GM12878 (cell line): ENCODE results near the gene ETAA1. TPM values are rescaled to one million over a fixed set of nuclear protein-coding genes. Genes with fewer than 3 reads are reported as not detected.

ENCODE experiments used
- ATAC-seq: fragments of 200-7000 bp; cut with Tn5 transposase; 3 replicates; pipeline ENCODE4 v1.9.1; 2020; ENCODE audit warnings: mild to moderate bottlenecking, moderate library complexity
- BruUV-seq: library from RNA; stranded (reverse); fragments of 400-500 nt; replicated peaks from 2 replicates; lab custom pipeline; 2021; lab: Mats Ljungman, UMichigan
- CTCF ChIA-PET: fragments of 300-600 bp; sonication (Branson Sonifier 250); formaldehyde crosslinking; extraction: SDS; loops from one replicate; lab custom pipeline; 2021; ENCODE audit warnings: inconsistent platforms; lab: Yijun Ruan, JAX
- POLR2A ChIA-PET: fragments of 350-600 bp; formaldehyde crosslinking; extraction: SDS; loops from one replicate; lab custom pipeline; 2021; ENCODE audit warnings: inconsistent platforms; lab: Charles Lee
- RAD21 ChIA-PET: fragments of 300-600 bp; sonication (Branson Sonifier 250); formaldehyde crosslinking; loops from one replicate; lab custom pipeline; 2023; ENCODE audit warnings: antibody characterized with exemption; ENCODE audit not compliant: unreplicated experiment; lab: Charles Lee
- SMC1A ChIA-PET: fragments of 300-600 bp; sonication (Branson Sonifier 250); formaldehyde crosslinking; loops from one replicate; lab custom pipeline; 2023; ENCODE audit not compliant: unreplicated experiment, uncharacterized antibody; lab: Charles Lee
- DNase-seq: peaks from one replicate; pipeline ENCODE4 v3.0.0-alpha.2; 2011; ENCODE audit warnings: low read depth, low spot score
- FAIRE-seq: peaks from 3 replicates; lab custom pipeline; 2011; peaks lifted over from hg19 to GRCh38; lab: Jason Lieb, UNC
- H2AFZ ChIP-seq: 2 replicates; pipeline ENCODE4 v1.6.0; 2011; ENCODE audit warnings: low read depth, low read length, control low read depth; ENCODE audit not compliant: control insufficient read depth
- H3K27ac ChIP-seq: 2 replicates; pipeline ENCODE4 v1.5.1; 2011; ENCODE audit warnings: control low read depth; ENCODE audit not compliant: control insufficient read depth, insufficient read depth
- H3K27me3 ChIP-seq, 2 experiments: replicated peaks in 1 of 2; 2 replicates each; pipeline versions ENCODE4 v1.6.0 to v1.6.1; 2011; ENCODE audit warnings: low read length in 1 of 2; ENCODE audit not compliant: control insufficient read depth in 2 of 2, insufficient read depth in 2 of 2
- H3K36me3 ChIP-seq, 2 experiments: 2 replicates each; pipeline ENCODE4 v1.5.1; 2011; ENCODE audit warnings: low read length in 1 of 2; ENCODE audit not compliant: control insufficient read depth in 2 of 2, insufficient read depth in 2 of 2
- H3K4me1 ChIP-seq: 2 replicates; pipeline ENCODE4 v1.6.1; 2011; ENCODE audit warnings: mild to moderate bottlenecking, low read length, moderate library complexity, mixed read lengths; ENCODE audit not compliant: control insufficient read depth, insufficient read depth
- H3K4me2 ChIP-seq: 2 replicates; pipeline ENCODE4 v1.6.0; 2011; ENCODE audit warnings: control low read depth; ENCODE audit not compliant: control insufficient read depth, insufficient read depth
- H3K4me3 ChIP-seq: fragments of 200-600 bp; sonication (generic); 2 replicates; pipeline ENCODE4 v1.5.1; 2016
- H3K79me2 ChIP-seq: 2 replicates; pipeline ENCODE4 v1.6.0; 2011; ENCODE audit warnings: low read length; ENCODE audit not compliant: control insufficient read depth, insufficient read depth
- H3K9ac ChIP-seq: 2 replicates; pipeline ENCODE4 v1.8.0; 2011; ENCODE audit warnings: low read length, control low read depth, mixed read lengths; ENCODE audit not compliant: control insufficient read depth, insufficient read depth
- H3K9me3 ChIP-seq: replicated peaks from 3 replicates; pipeline ENCODE4 v1.5.1; 2011; ENCODE audit warnings: mild to moderate bottlenecking, low read length; ENCODE audit not compliant: control insufficient read depth, insufficient read depth
- H4K20me1 ChIP-seq: 2 replicates; pipeline ENCODE4 v1.6.0; 2011; ENCODE audit not compliant: control insufficient read depth, insufficient read depth
- BRCA1 ChIP-seq: IDR thresholded peaks from 2 replicates; pipeline ENCODE4 v1.6.1; 2011; ENCODE audit warnings: low read depth, low read length, improper control_type of control experiment
- CREM ChIP-seq: IDR thresholded peaks from 2 replicates; pipeline ENCODE4 v1.6.1; 2014; ENCODE audit warnings: antibody characterized with exemption, low read depth
- ELK1 ChIP-seq: IDR thresholded peaks from 2 replicates; pipeline ENCODE4 v1.6.1; 2012; ENCODE audit warnings: low read depth, low read length, improper control_type of control experiment
- FOS ChIP-seq: IDR thresholded peaks from 3 replicates; pipeline ENCODE4 v1.6.1; 2011; ENCODE audit warnings: borderline replicate concordance; ENCODE audit not compliant: insufficient read length; ENCODE audit errors: extremely low read depth
- FOXM1 ChIP-seq: IDR thresholded peaks from 2 replicates; pipeline ENCODE4 v1.6.1; 2012; ENCODE audit warnings: low read depth, mild to moderate bottlenecking, inconsistent platforms, low read length, moderate library complexity
- GATAD2B ChIP-seq: fragments of 450-650 bp; conservative IDR thresholded peaks from 2 replicates; pipeline ENCODE4 v1.6.1; 2017; ENCODE audit warnings: low read depth, mild to moderate bottlenecking, moderate library complexity
- KAT2A ChIP-seq: conservative IDR thresholded peaks from 2 replicates; pipeline ENCODE4 v1.6.1; 2011; ENCODE audit warnings: low read depth, low read length; ENCODE audit not compliant: control insufficient read depth
- NKRF ChIP-seq: fragments of 450-650 bp; conservative IDR thresholded peaks from 2 replicates; pipeline ENCODE4 v1.6.1; 2017; ENCODE audit warnings: mild to moderate bottlenecking, moderate library complexity
- PKNOX1 ChIP-seq: fragments of 450-650 bp; IDR thresholded peaks from 2 replicates; pipeline ENCODE4 v1.6.1; 2016; ENCODE audit warnings: mild to moderate bottlenecking
- REST ChIP-seq: IDR thresholded peaks from 2 replicates; pipeline ENCODE4 v1.6.1; 2012; ENCODE audit warnings: mild to moderate bottlenecking, low read depth, low read length
- SMARCA5 ChIP-seq: fragments of 450-650 bp; IDR thresholded peaks from 2 replicates; pipeline ENCODE4 v1.6.1; 2017; ENCODE audit warnings: mild to moderate bottlenecking
- TCF7 ChIP-seq: IDR thresholded peaks from 2 replicates; pipeline ENCODE4 v1.6.1; 2014; ENCODE audit warnings: antibody characterized with exemption, borderline replicate concordance
- YBX1 ChIP-seq: fragments of 450-650 bp; IDR thresholded peaks from 2 replicates; pipeline ENCODE4 v1.6.1; 2016; ENCODE audit warnings: antibody characterized with exemption
- ZNF207 ChIP-seq: fragments of 450-650 bp; IDR thresholded peaks from 2 replicates; pipeline ENCODE4 v1.6.1; 2014; ENCODE audit warnings: antibody characterized with exemption, mild to moderate bottlenecking, borderline replicate concordance
- WGBS: methylation state at CpG from one replicate; pipeline ENCODE4 v1.1.6; 2016; ENCODE audit warnings: low lambda C conversion rate; ENCODE audit not compliant: insufficient replicate concordance, insufficient coverage; ENCODE audit errors: missing lambda C conversion rate; 5-methylcytosine and 5-hydroxymethylcytosine counted together
- in situ Hi-C: fragments of 300-500 bp; cut with MboI; formaldehyde crosslinking; loops from 9 replicates; pipeline ENCODE4 v1.14.3; 2018; ENCODE audit warnings: mixed read lengths
- intact Hi-C: fragments of 100-400 bp; cut with micrococcal nuclease; formaldehyde crosslinking; loops from one replicate; pipeline ENCODE4 v1.14.2; 2022; ENCODE audit not compliant: unreplicated experiment
- polyA plus RNA-seq, 11 experiments: library from polyadenylated mRNA; depleted of rRNA in 4 of 11; unstranded in 6 of 11; stranded (reverse) in 5 of 11; fragments of >200 nt; fragmentation: Nextera tagmentation in 4 of 11; fragmentation: Illumina TruSeq in 1 of 11; extraction: Ambion mirVana in 4 of 11; extraction: Trizol in 1 of 11; gene quantifications; 1 replicate in 1 of 11; 2 replicates in 10 of 11; pipeline versions ENCODE4 v1.2.1 to v1.2.3, GENCODE V29; 2011 to 2016; ENCODE audit warnings: inconsistent platforms in 2 of 11, missing spikeins in 2 of 11, low read depth in 1 of 11
- total RNA-seq, 4 experiments: library from RNA; depleted of rRNA in 3 of 4; stranded (reverse); fragments of >200 nt in 3 of 4; fragmentation: Illumina TruSeq in 1 of 4; extraction: Trizol in 1 of 4; gene quantifications; 2 replicates each; pipeline versions ENCODE4 v1.2.1 to v1.2.3, GENCODE V29; 2013 to 2021

Gene ETAA1
- total and polyA plus RNA-seq, 10 of the 15 experiments (the other 5 are each of a cell fraction or from before 2014, with no cell fraction given) = 4.2 to 24.2 (median 13.4) TPM

- ChIA-PET RAD21 (no interaction called here), SMC1A (interaction anchor here (0.9 kb wide), 1 partner anchor 75 kb away, joined by 3 read pairs; no protein-coding TSS in a partner anchor), POLR2A (no interaction called here), CTCF (no interaction called here)
- ATAC-seq = no peak
- no peak for DNase-seq
- no peak for TF ChIP-seq TCF7
- no peak for TF ChIP-seq KAT2A
- no peak for TF ChIP-seq CREM
- no peak for TF ChIP-seq PKNOX1
- TF ChIP-seq FOS = no peak
- no peak for TF ChIP-seq SMARCA5
- TF ChIP-seq BRCA1 = no peak
- TF ChIP-seq GATAD2B = no peak
- no peak for TF ChIP-seq ELK1
- no peak for TF ChIP-seq NKRF
- no peak for TF ChIP-seq REST
- TF ChIP-seq FOXM1 = no peak
- TF ChIP-seq ZNF207 = no peak
- no peak for TF ChIP-seq YBX1
- intact Hi-C loops = no loop called here
- H3K9ac ChIP-seq = no peak overlapping the region
- in situ Hi-C loops = no loop called here
- H3K27me3 ChIP-seq = no peaks in the 10 kb centered on the region
- no peaks in the 10 kb centered on the region for H3K36me3 ChIP-seq
- no peak overlapping the region for H3K27ac ChIP-seq
- FAIRE-seq = no peak
- no peaks in the 10 kb centered on the region for H3K4me1 ChIP-seq
- 44% methylated on average over 5 of the region's 5 CpGs for WGBS
- H3K4me3 ChIP-seq = no peak overlapping the region
- no peaks in the 10 kb centered on the region for H3K9me3 ChIP-seq
- no TSS peak for BruUV-seq
- H3K79me2 ChIP-seq = no peaks in the 10 kb centered on the region
- no peak overlapping the region for H2AFZ ChIP-seq
- no peaks in the 10 kb centered on the region for H4K20me1 ChIP-seq
- H3K4me2 ChIP-seq = no peak overlapping the region
Observed at GRCh38 chr2:67445652-67446268, 48.6 kb downstream of the ETAA1 start.
